Measurements from ENCODE around the gene TMEM135. TPM values are rescaled to one million over a fixed set of nuclear protein-coding genes. Genes with fewer than 3 reads are reported as not detected.

The TMEM135 gene
- total RNA-seq, 1 experiment from 2014 or later = 12.6 TPM

GRCh38 chr11:87038235-87038977, 672 bp downstream of the TMEM135 start:
- CTCF ChIA-PET = interaction anchor here (1.0 kb wide), 1 partner anchor 59 kb away, joined by 5 read pairs; no protein-coding TSS in a partner anchor
- TSS peak; percentile 56 for BruUV-seq (replicated peaks)
- Mint-ChIP-seq H3K4me1 (ENCODE audit: low read depth, unreplicated experiment) (peaks cover 9% of the 10 kb centered on the region), H3K27ac (ENCODE audit: unreplicated experiment) (peak overlapping the region; percentile 90), H3K36me3 (ENCODE audit: insufficient read depth, unreplicated experiment) (peaks cover 15% of the 10 kb centered on the region), H3K9me3 (ENCODE audit: low read depth, unreplicated experiment) (no peaks in the 10 kb centered on the region), H3K27me3 (ENCODE audit: unreplicated experiment) (no peaks in the 10 kb centered on the region), H3K4me3 (ENCODE audit: low read depth, unreplicated experiment) (peak overlapping the region; percentile 98)
- intact Hi-C loops (cut with micrococcal nuclease; ENCODE audit: unreplicated experiment) = no loop called here
- no peak for DNase-seq
- no peak for TF ChIP-seq CTCF (IDR thresholded peaks at IDR 0.05; ENCODE audit: unreplicated experiment)

GRCh38 chr11:87039371-87039770, 1.6 kb downstream of the TMEM135 start:
- Mint-ChIP-seq H3K9me3 (ENCODE audit: low read depth, unreplicated experiment) (no peaks in the 10 kb centered on the region), H3K4me3 (ENCODE audit: low read depth, unreplicated experiment) (peak overlapping the region; percentile 98), H3K27ac (ENCODE audit: unreplicated experiment) (no peak overlapping the region), H3K4me1 (ENCODE audit: low read depth, unreplicated experiment) (peaks cover 9% of the 10 kb centered on the region), H3K27me3 (ENCODE audit: unreplicated experiment) (no peaks in the 10 kb centered on the region), H3K36me3 (ENCODE audit: insufficient read depth, unreplicated experiment) (peaks cover 15% of the 10 kb centered on the region)
- TF ChIP-seq CTCF (IDR thresholded peaks at IDR 0.05; ENCODE audit: unreplicated experiment) = no peak
- CTCF ChIA-PET = interaction anchor here (0.5 kb wide), 1 partner anchor 34 kb away, joined by 3 read pairs; no protein-coding TSS in a partner anchor
- no peak for DNase-seq
- no TSS peak for BruUV-seq (replicated peaks)
- intact Hi-C loops (cut with micrococcal nuclease; ENCODE audit: unreplicated experiment) = no loop called here

DNA sequence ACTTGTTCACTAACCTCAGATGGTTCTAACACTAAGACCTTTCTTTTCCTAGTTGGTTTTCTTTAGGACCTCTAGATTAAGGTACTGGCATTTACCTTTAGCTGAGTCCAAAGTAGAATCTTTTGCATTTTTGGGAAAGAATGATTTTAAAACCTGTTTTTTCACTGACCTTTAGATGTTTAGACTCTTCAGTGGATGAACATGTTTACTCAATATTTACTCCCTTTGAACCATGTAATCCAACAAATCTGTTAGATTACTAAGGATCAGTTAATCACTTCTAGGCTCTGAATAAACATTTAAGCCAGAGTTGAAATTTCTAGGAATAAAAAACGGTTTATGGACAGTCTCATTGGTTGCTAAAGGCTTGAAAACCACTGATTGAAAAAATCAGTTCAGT, 6.2 kb downstream of the TMEM135 start:
- no peak for DNase-seq
- CTCF ChIA-PET = no interaction called here
- H3K27ac Mint-ChIP-seq (ENCODE audit: unreplicated experiment) = no peak overlapping the region
- H3K36me3 Mint-ChIP-seq (ENCODE audit: insufficient read depth, unreplicated experiment) = no peaks in the 10 kb centered on the region
- no peaks in the 10 kb centered on the region for H3K27me3 Mint-ChIP-seq (ENCODE audit: unreplicated experiment)
- H3K4me1 Mint-ChIP-seq (ENCODE audit: low read depth, unreplicated experiment) = no peaks in the 10 kb centered on the region
- TF ChIP-seq CTCF (IDR thresholded peaks at IDR 0.05; ENCODE audit: unreplicated experiment) = no peak
- no peak overlapping the region for H3K4me3 Mint-ChIP-seq (ENCODE audit: low read depth, unreplicated experiment)
- H3K9me3 Mint-ChIP-seq (ENCODE audit: low read depth, unreplicated experiment) = peaks cover 4% of the 10 kb centered on the region
- BruUV-seq (replicated peaks) = no TSS peak
- intact Hi-C loops (cut with micrococcal nuclease; ENCODE audit: unreplicated experiment) = no loop called here

DNA sequence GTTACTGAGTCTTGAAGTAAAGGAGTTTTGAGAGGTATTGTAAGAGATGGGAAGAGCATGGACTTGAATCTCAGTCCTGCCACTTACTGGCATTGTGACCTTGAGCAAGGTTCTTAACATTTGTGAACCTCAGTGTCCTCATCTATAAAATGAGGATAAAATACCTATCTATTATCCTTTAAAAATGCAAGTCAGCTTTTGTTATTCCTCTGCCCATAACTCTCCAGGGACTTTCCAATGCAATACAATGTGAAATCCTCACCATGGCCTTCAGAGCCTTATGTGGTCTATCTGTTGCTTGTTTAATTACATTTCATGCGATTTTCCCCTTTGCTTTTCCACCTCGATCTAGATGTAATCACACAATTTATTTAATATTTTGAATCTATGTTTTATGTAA, 9.1 kb downstream of the TMEM135 start:
- H3K4me1 Mint-ChIP-seq (ENCODE audit: low read depth, unreplicated experiment) = no peaks in the 10 kb centered on the region
- CTCF ChIA-PET = no interaction called here
- peaks cover 4% of the 10 kb centered on the region for H3K9me3 Mint-ChIP-seq (ENCODE audit: low read depth, unreplicated experiment)
- H3K27ac Mint-ChIP-seq (ENCODE audit: unreplicated experiment) = no peak overlapping the region
- H3K4me3 Mint-ChIP-seq (ENCODE audit: low read depth, unreplicated experiment) = no peak overlapping the region
- no peaks in the 10 kb centered on the region for H3K36me3 Mint-ChIP-seq (ENCODE audit: insufficient read depth, unreplicated experiment)
- intact Hi-C loops (cut with micrococcal nuclease; ENCODE audit: unreplicated experiment) = no loop called here
- no TSS peak for BruUV-seq (replicated peaks)
- H3K27me3 Mint-ChIP-seq (ENCODE audit: unreplicated experiment) = no peaks in the 10 kb centered on the region
- no peak for DNase-seq
- no peak for TF ChIP-seq CTCF (IDR thresholded peaks at IDR 0.05; ENCODE audit: unreplicated experiment)
